GM19463 (cell line): Measurements from ENCODE around the gene FAM107A.

Experiments used
- ATAC-seq: cut with Tn5 transposase; IDR thresholded peaks from one replicate; pipeline ENCODE4 v1.9.1; 2021; ENCODE audit warnings: mild to moderate bottlenecking, moderate library complexity; ENCODE audit not compliant: unreplicated experiment

The FAM107A gene

GRCh38 chr3:58568572-58569286, 8.5 kb downstream of the FAM107A start:
- ATAC-seq: no peak

GRCh38 chr3:58567251-58567515, 10.0 kb downstream of the FAM107A start:
- ATAC-seq: no peak

- ATAC-seq: no peak
These were observed 10.6 kb downstream of the FAM107A start for GRCh38 chr3:58566398-58567250.

- ATAC-seq: no peak
These were observed 11.4 kb downstream of the FAM107A start for GRCh38 chr3:58565621-58566397.

GRCh38 chr3:58564456-58565160, 12.6 kb downstream of the FAM107A start:
- no peak for ATAC-seq

- ATAC-seq: no peak
These were observed 13.1 kb downstream of the FAM107A start for GRCh38 chr3:58564054-58564453.

GRCh38 chr3:58563386-58564035, 13.7 kb downstream of the FAM107A start:
- ATAC-seq: no peak

GRCh38 chr3:58562498-58562897, 14.7 kb downstream of the FAM107A start:
- ATAC-seq: no peak

- no peak for ATAC-seq
These were observed 16.4 kb downstream of the FAM107A start for GRCh38 chr3:58560771-58561311.

GRCh38 chr3:58559586-58559985, 17.6 kb downstream of the FAM107A start:
- no peak for ATAC-seq

GRCh38 chr3:58557491-58557890, 19.7 kb downstream of the FAM107A start:
- ATAC-seq: no peak

- ATAC-seq: no peak
These were observed 20.4 kb downstream of the FAM107A start for GRCh38 chr3:58556761-58557221.

- no peak for ATAC-seq
These were observed 21.2 kb downstream of the FAM107A start for GRCh38 chr3:58556001-58556400.

GRCh38 chr3:58555203-58555602, 22.0 kb downstream of the FAM107A start:
- no peak for ATAC-seq

GRCh38 chr3:58553003-58553402, 24.2 kb downstream of the FAM107A start:
- ATAC-seq: no peak

GRCh38 chr3:58551636-58552180, 25.5 kb downstream of the FAM107A start:
- no peak for ATAC-seq

GRCh38 chr3:58544541-58544940, 32.6 kb downstream of the FAM107A start:
- no peak for ATAC-seq

GRCh38 chr3:58540176-58540858, 36.9 kb downstream of the FAM107A start:
- no peak for ATAC-seq

GRCh38 chr3:58539626-58540025, 37.6 kb downstream of the FAM107A start:
- no peak for ATAC-seq
